Measurements from ENCODE around the gene FOXN3.

Gene FOXN3

GRCh38 chr14:89249972-89250654 lies 166.9 kb downstream of the FOXN3 start:
- DNase-seq (ENCODE audit: low read depth): no peak

GRCh38 chr14:89249065-89249695 lies 167.9 kb downstream of the FOXN3 start:
- DNase-seq (ENCODE audit: low read depth): no peak

- no peak for DNase-seq (ENCODE audit: low read depth)
Measured at GRCh38 chr14:89248411-89249064, 168.5 kb downstream of the FOXN3 start.

- no peak for DNase-seq (ENCODE audit: low read depth)
Measured at GRCh38 chr14:89247457-89248122, 169.4 kb downstream of the FOXN3 start.

- DNase-seq (ENCODE audit: low read depth): no peak
Measured at GRCh38 chr14:89246290-89246689, 170.7 kb downstream of the FOXN3 start.

- no peak for DNase-seq (ENCODE audit: low read depth)
Measured at GRCh38 chr14:89245802-89246201, 171.2 kb downstream of the FOXN3 start.

GRCh38 chr14:89244720-89245119 lies 172.3 kb downstream of the FOXN3 start:
- DNase-seq (ENCODE audit: low read depth): no peak

GRCh38 chr14:89243741-89244140 lies 173.3 kb downstream of the FOXN3 start:
- no peak for DNase-seq (ENCODE audit: low read depth)

GRCh38 chr14:89243286-89243685 lies 173.7 kb downstream of the FOXN3 start:
- DNase-seq (ENCODE audit: low read depth): no peak

GRCh38 chr14:89242652-89243279 lies 174.3 kb downstream of the FOXN3 start:
- DNase-seq (ENCODE audit: low read depth): no peak

GRCh38 chr14:89241934-89242651 lies 174.9 kb downstream of the FOXN3 start:
- no peak for DNase-seq (ENCODE audit: low read depth)

- DNase-seq (ENCODE audit: low read depth): no peak
Measured at GRCh38 chr14:89241257-89241656, 175.8 kb downstream of the FOXN3 start.

GRCh38 chr14:89240414-89240813 lies 176.6 kb downstream of the FOXN3 start:
- peak; percentile 14 for DNase-seq (ENCODE audit: low read depth)

- no peak for DNase-seq (ENCODE audit: low read depth)
Measured at GRCh38 chr14:89239023-89239422, 178.0 kb downstream of the FOXN3 start.

GRCh38 chr14:89237921-89238529 lies 179.0 kb downstream of the FOXN3 start:
- DNase-seq (ENCODE audit: low read depth): no peak

GRCh38 chr14:89236851-89237250 lies 180.2 kb downstream of the FOXN3 start:
- DNase-seq (ENCODE audit: low read depth): no peak

- no peak for DNase-seq (ENCODE audit: low read depth)
Measured at GRCh38 chr14:89233184-89233583, 183.8 kb downstream of the FOXN3 start.

GRCh38 chr14:89232265-89233070 lies 184.6 kb downstream of the FOXN3 start:
- DNase-seq (ENCODE audit: low read depth): no peak

- DNase-seq (ENCODE audit: low read depth): no peak
Measured at GRCh38 chr14:89231426-89232113, 185.5 kb downstream of the FOXN3 start.

Measured in GM04504 (cell line).